PFSK-1 (cell line): ENCODE measurements around the gene MORN1.

Source experiments
- FOXP2 ChIP-seq: optimal IDR thresholded peaks from 2 replicates; pipeline ENCODE3; 2011; ENCODE audit warnings: borderline replicate concordance, control low read depth, inconsistent platforms; ENCODE audit not compliant: insufficient read depth; ENCODE audit errors: extremely low read length, extremely low read depth
- POLR2AphosphoS5 ChIP-seq: IDR thresholded peaks from 2 replicates; pipeline ENCODE4 v1.6.1; 2012; ENCODE audit warnings: low read depth, mild to moderate bottlenecking, control low read depth, low read length, moderate library complexity
- SIN3A ChIP-seq: IDR thresholded peaks from 2 replicates; pipeline ENCODE4 v1.6.1; 2012; ENCODE audit warnings: mild to moderate bottlenecking, low read length, moderate library complexity, borderline replicate concordance; ENCODE audit not compliant: insufficient read depth
- TAF1 ChIP-seq: IDR thresholded peaks from 2 replicates; pipeline ENCODE4 v1.6.1; 2012; ENCODE audit warnings: low read length, control low read depth, borderline replicate concordance; ENCODE audit not compliant: insufficient read depth
- TF ChIP-seq, protein P1 (sequence below), 2 experiments: IDR thresholded peaks; 2 replicates each; pipeline versions ENCODE4 v1.6.1 to v1.8.0; 2011 to 2012; ENCODE audit warnings: low read depth in 2 of 2, low read length in 2 of 2, control low read depth in 1 of 2, inconsistent platforms in 1 of 2, mild to moderate bottlenecking in 1 of 2, moderate library complexity in 1 of 2; ENCODE audit not compliant: insufficient read depth in 1 of 2

Gene MORN1

DNA sequence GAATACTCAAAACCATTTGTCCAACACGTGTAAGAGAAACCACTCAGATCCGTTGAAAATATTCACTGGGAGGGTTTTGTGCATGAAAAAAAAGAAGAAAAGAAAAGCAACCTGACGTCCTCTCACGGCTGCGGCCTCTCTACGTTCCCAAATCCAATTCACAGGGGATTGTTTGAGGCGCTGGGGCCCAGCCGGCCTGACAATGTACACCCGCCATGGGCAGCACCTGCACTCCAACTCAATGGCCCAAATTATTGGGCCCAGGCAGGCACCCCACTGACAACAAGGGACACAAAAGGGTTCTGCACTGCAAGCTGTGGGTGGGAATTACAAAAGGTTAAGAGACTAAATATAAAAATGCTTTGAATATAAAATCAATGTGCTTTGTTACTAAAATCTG is 41.5 kb downstream of the MORN1 start:
- TF ChIP-seq, protein P1, sequence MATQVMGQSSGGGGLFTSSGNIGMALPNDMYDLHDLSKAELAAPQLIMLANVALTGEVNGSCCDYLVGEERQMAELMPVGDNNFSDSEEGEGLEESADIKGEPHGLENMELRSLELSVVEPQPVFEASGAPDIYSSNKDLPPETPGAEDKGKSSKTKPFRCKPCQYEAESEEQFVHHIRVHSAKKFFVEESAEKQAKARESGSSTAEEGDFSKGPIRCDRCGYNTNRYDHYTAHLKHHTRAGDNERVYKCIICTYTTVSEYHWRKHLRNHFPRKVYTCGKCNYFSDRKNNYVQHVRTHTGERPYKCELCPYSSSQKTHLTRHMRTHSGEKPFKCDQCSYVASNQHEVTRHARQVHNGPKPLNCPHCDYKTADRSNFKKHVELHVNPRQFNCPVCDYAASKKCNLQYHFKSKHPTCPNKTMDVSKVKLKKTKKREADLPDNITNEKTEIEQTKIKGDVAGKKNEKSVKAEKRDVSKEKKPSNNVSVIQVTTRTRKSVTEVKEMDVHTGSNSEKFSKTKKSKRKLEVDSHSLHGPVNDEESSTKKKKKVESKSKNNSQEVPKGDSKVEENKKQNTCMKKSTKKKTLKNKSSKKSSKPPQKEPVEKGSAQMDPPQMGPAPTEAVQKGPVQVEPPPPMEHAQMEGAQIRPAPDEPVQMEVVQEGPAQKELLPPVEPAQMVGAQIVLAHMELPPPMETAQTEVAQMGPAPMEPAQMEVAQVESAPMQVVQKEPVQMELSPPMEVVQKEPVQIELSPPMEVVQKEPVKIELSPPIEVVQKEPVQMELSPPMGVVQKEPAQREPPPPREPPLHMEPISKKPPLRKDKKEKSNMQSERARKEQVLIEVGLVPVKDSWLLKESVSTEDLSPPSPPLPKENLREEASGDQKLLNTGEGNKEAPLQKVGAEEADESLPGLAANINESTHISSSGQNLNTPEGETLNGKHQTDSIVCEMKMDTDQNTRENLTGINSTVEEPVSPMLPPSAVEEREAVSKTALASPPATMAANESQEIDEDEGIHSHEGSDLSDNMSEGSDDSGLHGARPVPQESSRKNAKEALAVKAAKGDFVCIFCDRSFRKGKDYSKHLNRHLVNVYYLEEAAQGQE (IDR thresholded peaks at IDR 0.05; ENCODE audit: insufficient read depth in 1 of 2, low read depth in 2 of 2, low read length in 2 of 2), result no peak
- TF ChIP-seq SIN3A (no peak), TAF1 (no peak), POLR2AphosphoS5 (no peak), FOXP2 (no peak)

DNA sequence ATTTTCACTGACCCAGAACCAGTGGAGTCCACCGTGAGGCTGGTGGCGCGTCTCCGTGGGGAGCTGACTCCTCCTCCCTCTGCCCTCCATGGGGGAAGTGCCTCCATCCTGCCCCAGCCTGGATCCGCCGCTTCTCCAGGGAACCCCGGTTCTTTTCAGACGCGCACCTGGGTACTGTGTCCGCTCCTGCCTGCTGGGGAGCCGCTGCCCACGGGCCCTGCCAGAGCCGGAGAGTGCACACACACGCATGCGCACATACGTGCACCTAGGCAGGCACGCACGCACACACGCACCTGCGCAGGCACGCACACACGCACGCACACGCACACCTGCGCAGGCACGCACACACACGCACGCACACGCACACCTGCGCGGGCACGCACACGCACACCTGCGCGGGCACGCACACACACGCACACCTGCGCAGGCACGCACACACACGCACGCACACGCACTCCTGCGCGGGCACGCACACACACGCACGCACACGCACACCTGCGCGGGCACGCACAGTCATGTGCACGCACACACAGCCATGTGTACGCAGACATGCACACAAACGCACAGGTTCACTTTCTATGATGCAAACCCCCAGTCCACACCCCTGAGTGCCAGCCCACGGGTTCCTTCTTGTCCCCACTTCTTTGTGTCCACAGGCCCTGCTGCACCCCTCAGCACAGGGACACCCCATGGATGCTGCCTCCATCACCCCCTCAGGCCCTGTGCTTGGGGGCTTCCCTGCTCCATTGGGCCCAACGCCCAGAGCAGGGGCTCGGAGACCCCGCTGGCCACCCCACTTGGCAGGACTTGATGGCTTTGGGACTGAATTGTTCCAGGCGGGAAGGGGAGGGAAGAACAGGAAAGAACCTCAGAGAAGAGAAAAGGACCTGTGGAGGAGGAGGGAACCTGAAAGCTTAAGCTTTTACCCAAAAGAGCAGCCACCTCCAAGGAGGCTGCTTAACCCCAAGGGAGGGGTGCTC is 42.7 kb downstream of the MORN1 start:
- no peak for TF ChIP-seq SIN3A

DNA sequence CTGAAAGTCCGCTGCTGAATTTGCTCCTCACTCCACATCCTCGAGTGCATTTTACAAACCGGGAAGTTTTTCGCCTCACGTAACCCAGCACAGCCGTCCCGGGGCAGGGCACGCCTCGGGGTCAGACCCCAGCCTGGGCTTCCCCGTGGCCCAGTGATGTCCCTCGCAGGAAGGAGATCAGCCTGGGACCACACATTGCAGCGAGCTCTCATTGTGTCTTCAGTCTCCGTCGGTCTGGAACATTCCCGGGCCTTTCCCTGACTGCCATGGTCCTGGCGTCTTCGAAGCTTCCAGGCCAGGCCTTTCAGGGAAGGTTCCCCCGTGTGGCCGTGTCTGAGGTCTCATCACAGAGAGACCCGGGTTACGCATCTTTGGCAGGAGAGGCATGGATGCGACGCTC is 43.5 kb downstream of the MORN1 start:
- TF ChIP-seq, protein P1 (IDR thresholded peaks at IDR 0.05; ENCODE audit: insufficient read depth in 1 of 2, low read depth in 2 of 2, low read length in 2 of 2), result no peak
- no peak for TF ChIP-seq SIN3A
- TF ChIP-seq FOXP2, result no peak
- no peak for TF ChIP-seq TAF1
- no peak for TF ChIP-seq POLR2AphosphoS5

DNA sequence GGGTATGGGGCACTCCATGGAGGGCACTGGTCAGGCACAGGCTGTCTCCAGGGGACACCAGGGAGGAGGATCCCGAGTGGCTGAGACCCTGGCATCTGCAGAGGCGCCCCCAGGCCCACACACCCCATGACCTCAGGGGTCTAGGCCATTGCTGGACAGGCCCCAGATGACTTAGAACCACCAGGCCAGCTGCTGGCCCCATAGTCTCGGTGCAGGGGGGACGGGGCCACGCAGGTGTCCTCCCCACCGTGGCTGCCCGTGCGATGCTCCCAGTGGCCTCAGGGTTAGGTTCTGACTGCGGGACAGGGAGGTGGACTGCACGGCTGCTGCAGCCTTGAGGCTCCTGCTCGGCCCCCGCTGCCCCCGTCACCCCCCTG is 44.0 kb downstream of the MORN1 start:
- TF ChIP-seq TAF1, result no peak
- TF ChIP-seq FOXP2, result no peak
- TF ChIP-seq, protein P1 (IDR thresholded peaks at IDR 0.05; ENCODE audit: insufficient read depth in 1 of 2, low read depth in 2 of 2, low read length in 2 of 2), result no peak
- no peak for TF ChIP-seq SIN3A
- TF ChIP-seq POLR2AphosphoS5, result no peak

DNA sequence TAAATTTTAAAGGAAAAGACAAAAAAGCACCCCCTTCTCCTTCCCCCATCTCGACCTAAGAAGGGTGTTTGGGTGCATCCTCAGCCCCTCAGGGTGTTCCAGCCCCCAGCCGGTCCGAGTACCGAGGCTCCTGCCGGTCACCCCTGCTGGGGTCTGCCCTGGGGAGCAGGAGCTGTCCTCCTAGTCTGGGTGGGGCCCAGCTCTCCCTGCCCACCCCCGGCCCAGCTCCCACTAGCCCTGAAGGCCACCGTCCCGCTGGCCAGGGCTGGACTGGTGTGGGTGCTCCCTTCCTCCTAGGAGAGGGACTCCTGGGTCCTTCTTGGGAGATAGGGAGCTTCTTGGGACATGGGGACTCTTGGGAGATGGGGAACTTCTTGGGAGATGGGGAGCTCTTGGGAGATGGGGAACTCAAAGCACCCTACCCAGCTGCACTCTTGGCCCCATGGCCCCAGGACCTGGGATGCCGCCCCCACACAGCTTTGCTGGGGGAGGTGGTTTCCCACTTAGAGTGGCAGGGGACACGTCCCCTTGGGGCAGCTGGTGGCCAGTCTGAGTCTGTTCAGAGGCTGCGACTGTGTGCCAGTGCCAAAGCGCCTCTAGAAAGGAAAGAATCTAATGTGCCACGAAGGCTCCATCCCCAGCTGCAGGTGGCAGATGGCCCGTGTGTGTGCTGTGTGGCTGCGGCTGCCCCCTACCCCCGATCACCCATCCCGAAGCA is 44.5 kb downstream of the MORN1 start:
- TF ChIP-seq FOXP2 (no peak), TAF1 (no peak)

DNA sequence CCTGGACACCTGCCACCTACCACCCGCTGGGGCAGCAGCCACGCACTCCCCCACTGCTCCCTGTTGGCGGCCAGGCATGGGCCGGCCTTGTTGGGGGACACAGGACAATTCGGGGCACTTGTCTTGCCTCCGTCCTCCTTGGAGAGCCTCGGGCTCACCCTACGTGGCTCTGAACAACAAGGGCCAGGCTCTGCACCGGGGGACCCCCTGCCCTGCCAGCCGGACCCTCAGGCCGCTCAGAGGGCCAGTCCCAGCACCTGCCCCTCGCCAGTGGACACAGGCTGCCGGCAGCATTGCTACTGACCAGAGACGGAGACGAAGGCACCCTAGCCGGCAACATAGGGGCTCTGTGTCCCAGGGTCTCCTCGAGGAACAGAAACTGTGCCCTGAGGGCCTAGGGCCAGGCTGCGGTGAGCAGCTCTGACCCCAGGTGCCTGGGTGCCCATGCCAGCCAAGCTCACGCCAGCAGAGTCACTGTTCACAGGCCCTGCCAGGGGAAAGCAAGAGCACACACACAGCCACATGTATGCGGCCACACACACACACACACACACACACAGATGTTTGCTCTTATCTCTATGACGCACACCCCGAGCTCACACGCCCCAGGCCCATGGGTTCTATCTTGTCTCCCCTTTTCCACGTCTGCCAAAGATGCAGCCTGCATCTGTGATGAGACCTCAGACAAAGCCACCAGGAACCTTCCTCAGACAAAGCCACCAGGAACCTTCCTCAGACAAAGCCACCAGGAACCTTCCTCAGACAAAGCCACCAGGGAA is 45.9 kb downstream of the MORN1 start:
- no peak for TF ChIP-seq POLR2AphosphoS5
- TF ChIP-seq TAF1, result no peak
- TF ChIP-seq, protein P1 (IDR thresholded peaks at IDR 0.05; ENCODE audit: insufficient read depth in 1 of 2, low read depth in 2 of 2, low read length in 2 of 2), result no peak
- TF ChIP-seq SIN3A, result no peak
- TF ChIP-seq FOXP2, result no peak
